Mucosa of gallbladder (tissue), 1 donor: ENCODE results near the gene KIAA2012. TPM values are rescaled to one million over a fixed set of nuclear protein-coding genes. Genes with fewer than 3 reads are reported as not detected.

ENCODE experiments used
- DNase-seq: peaks from one replicate; pipeline ENCODE4 v3.0.0-alpha.2; 2020; ENCODE audit warnings: low spot score
- total RNA-seq: library from RNA; stranded (reverse); gene quantifications from one replicate; pipeline ENCODE4 v1.2.1, GENCODE V29; 2021
- donor health status: DM: no; HTN: no; CAD: no.

Gene KIAA2012
- total RNA-seq, 1 donor from 2014 or later: not detected

DNA sequence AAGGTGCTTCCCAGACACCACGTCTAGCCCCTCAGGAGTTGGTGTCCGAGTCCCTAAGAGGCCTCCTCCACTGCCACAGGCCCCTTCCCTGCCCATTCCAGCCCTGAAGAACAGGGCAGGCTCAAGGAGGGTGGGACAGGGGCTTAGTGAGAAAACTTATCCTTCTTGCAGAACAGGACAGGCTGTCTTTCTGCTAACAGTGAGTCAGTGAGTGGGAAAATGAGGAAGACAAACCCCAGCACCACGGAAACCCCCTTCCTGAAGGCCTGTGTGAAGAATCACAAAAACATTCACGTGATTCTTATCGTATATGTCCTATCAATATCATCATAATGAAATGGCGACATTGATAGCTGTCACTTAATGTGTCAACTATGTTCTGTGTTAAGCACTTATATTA lies 29.6 kb upstream of the KIAA2012 start:
- DNase-seq: no peak

DNA sequence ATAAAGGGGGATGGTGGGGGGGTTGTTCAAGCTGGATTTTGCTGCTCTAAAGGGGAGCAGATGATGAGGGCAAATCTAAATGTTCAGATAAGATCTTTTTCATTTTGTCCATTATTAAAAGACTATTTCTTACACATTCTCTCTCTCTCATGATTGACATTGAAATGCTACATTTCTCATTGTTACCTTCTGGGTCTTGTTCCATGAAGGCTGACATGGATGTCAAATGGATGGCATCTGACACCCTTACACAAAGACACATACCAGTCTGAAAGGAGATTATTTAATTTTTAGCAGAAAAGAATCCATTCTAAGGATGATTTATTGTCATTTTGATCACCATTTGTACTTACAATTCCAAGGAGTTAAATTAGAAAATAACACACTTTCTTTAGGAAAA lies 28.3 kb upstream of the KIAA2012 start:
- DNase-seq: no peak

DNA sequence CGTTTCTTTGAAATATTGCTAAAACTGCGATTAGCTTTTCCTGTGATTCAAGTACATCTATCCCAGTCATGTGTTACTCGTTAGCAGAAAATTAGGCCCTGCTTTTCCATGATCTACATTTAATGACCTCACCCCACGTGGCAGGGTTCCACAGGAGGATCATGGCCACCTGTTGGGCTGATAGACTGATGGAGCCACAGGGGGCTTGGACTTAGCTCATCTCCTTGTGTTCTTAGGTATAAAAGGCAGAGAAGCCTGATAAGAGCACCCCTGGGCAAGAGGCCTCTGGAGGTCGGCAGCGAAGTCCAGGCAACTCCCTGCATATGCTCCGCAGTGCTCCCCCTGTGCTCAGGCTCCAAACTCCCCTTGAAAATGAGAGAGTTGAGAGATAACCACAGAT lies 26.5 kb upstream of the KIAA2012 start:
- no peak for DNase-seq

DNA sequence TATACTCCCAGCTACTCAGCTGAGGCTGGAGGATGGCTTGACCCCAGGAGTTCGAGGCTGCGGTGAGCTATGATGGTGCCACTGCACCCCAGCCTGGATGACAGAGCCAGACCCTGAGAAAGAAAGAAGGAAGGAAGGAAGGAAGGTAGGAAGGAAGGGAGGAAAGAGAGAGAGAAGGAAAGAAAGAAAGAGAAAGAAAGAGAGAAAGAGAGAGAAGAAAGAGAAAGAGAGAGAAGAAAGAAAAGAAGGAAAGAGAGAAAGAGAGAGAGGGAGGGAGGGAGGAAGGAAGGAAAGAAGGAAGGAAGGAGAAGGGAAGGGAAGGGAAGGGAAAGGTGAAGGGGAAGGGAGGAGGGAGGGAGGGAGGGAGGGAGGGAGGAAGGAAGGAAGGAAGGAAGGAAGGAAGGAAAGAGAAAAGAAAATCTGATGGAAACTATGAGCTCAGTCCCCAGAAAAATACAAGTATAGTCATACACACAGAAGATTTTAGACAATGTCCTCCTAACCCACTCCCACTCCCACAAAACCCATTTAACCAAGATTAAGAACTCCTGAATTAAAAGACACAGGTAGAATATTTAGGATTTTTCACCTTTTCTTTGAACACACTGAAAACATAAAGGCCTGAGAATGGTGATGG lies 23.8 kb upstream of the KIAA2012 start:
- DNase-seq: no peak

DNA sequence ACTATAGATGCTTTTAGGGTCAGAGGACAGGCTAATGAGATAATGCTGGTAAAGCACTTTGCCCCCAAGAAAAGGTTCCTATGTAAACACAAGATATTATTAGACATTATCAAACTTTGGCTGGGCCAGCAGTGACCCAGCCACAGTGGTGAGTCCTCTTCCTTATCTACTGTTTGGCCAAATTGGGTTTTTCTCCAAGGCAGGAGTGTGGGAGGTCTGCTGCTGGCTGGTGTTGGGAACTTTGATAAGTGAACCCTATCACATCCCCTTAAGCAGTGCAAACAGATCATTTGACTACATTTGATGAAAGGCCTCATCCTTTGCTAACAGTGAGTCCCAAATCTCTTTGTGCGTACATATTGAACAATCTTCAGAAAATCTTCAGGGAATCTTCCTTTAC lies 23.2 kb upstream of the KIAA2012 start:
- no peak for DNase-seq

DNA sequence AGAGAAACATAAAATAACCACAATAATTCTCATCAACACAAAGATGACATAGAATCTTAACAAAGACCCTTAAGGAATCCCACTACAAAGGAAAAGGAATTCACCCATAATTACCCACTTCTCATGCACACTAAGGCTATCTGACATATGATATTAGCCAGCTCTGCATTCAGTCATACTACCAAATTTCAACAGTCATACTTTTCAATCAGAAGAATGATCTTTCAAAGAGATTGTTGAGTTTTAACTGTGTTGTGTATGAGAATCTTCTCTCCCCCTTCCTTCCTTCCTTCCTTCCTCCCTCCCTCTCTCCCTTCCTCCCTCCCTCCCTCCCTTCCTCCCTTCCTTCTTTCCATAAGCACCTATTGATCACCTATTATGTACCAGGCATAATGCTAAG lies 22.4 kb upstream of the KIAA2012 start:
- DNase-seq: no peak

GRCh38 chr2:202051499-202052161 lies 21.4 kb upstream of the KIAA2012 start:
- DNase-seq: no peak

- no peak for DNase-seq
Observed at GRCh38 chr2:202052235-202052634, 20.8 kb upstream of the KIAA2012 start.

DNA sequence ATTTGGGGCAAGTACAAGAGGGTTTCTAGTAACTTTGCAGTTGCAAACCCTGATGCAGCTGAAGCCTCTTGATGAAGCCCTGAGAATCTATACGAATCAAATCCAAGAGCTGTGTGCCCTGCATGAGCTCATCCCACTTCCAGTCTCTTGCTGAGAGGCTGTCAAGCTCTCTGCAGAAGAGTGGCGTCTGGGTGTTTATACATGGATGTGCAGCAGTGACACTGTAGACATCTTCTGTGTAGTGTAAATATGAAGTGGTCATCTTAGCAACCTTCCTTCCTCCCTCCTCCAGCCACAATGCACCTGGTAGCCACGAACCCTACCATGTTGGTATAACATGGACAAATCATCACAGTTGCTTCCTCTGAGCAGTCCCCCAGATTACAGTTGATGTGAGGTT lies 18.4 kb upstream of the KIAA2012 start:
- DNase-seq: no peak

DNA sequence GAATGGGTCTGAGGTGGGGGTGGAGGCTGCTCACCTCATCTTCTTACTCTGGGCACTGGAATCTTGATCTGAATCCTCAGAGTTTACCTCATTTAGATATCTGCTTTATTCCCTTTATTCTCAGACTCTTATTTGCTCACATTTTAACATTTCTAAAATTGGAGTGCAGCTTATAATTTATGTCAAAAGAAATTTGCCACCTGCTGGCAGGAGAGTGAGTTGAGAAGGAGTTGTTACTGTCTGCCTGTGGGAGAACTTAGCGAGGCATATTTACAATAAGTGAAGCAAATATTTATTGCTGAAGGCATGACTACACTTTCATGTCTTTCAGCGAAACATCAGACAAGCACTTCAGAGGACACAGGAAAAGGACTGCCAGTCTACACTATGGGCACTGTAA lies 16.4 kb upstream of the KIAA2012 start:
- DNase-seq: no peak

GRCh38 chr2:202060218-202060617 lies 12.8 kb upstream of the KIAA2012 start:
- no peak for DNase-seq

DNA sequence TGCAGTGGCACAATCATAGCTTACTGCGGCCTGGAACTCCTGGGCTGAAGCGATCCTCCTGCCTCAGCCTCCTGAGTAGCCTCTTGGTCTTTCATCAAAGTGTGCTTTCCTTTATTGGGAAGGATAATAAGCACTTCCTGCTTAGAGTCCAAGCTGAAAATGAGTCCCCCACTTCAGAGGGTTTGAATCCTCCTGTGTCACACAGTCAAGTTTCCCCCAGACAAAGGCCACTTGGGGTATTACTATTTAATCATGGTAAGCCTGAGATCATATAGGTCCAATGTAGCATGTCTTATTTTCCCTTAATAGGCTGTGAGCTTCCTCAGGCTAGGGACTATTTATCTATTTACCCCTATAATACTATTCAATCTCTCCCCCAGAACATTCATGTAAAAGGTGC lies 11.4 kb upstream of the KIAA2012 start:
- no peak for DNase-seq

DNA sequence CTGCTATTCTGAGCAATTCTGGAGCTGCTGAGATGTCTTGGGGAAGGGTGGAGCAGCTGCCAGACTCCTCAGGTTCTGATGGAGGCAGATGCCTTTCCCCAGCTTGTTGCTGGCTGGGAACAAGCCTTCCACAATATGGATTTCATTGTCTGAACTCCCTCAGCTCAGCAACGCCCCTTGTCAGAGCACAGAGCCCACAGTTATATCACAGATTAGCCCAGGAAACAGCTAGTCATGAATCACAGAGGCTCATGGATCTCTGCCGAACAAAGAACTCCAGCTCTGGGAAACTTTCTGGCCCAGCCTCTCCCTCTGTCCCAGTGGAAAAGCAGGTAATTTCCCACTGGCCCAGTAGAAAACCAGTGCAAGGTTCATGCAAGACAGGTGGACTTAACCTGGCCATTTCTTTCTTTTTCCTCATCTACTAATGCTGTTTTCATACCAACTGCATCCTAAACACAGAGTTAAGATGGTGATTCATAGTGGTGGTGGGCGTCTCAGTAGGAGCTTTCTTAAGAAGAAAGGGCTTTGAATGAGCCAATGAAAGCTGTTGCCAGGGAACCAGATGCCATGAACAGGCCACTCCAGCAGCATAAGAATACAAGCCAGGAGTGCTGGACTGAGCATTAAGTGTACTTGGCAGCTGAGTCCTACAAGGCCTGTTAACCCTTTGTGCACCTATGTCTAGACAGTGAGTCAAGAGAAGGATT lies 8.7 kb upstream of the KIAA2012 start:
- DNase-seq: no peak

DNA sequence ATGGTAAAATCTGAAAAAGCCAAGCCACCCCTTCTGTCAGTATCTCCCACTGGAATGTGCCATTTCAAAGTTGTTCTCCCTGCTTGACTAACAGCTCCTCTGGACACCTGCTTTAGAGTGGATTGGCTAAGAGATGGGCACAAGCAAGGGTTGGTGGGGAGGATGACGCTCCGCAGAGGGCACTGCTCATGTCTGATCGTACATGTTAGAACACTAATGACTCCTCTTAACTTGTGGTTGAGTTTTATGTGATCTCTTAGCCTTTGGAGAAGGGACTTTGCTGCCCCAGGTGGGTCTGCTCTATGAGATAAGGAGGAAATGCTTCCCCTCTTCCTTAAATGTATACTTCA lies 8.2 kb upstream of the KIAA2012 start:
- no peak for DNase-seq

- DNase-seq: no peak
Observed at GRCh38 chr2:202065876-202066275, 7.2 kb upstream of the KIAA2012 start.

DNA sequence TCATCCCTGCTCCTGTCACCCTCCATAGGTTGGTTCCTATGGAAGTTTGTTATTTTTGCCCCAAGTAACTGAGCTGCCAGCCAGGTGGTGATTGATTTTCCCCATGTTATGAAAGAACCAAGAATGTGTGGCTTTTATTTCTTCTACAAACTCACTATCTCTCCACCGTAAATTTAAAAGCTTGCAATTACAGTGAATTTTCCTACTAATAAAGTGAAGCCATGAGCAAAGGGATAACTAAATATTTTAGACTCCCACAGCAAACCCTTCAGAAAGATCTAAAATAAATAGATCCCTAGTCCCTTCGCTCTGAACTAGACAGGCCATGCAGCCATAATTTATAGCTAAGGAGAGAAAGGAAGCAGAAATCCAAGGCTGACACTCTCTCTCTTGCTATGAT lies 6.2 kb upstream of the KIAA2012 start:
- no peak for DNase-seq

DNA sequence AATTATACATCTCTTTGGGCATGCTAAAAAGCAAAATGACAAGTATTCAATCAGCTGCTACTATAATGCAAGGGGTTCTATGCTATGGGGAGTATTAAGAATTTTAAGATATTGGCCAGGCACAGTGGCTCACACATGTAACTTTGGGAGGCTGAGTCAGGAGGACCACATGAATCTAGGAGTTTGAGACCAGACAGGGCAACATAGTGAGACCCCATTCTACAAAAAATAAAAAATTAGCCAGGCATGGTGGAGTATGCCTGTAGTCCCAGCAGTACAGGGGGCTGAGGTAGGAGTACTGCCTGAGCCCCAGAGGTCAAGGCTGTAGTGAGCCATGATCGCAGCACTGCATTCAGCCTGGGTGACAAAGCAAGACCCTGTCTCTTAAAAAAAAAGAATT lies 5.5 kb upstream of the KIAA2012 start:
- DNase-seq: no peak

DNA sequence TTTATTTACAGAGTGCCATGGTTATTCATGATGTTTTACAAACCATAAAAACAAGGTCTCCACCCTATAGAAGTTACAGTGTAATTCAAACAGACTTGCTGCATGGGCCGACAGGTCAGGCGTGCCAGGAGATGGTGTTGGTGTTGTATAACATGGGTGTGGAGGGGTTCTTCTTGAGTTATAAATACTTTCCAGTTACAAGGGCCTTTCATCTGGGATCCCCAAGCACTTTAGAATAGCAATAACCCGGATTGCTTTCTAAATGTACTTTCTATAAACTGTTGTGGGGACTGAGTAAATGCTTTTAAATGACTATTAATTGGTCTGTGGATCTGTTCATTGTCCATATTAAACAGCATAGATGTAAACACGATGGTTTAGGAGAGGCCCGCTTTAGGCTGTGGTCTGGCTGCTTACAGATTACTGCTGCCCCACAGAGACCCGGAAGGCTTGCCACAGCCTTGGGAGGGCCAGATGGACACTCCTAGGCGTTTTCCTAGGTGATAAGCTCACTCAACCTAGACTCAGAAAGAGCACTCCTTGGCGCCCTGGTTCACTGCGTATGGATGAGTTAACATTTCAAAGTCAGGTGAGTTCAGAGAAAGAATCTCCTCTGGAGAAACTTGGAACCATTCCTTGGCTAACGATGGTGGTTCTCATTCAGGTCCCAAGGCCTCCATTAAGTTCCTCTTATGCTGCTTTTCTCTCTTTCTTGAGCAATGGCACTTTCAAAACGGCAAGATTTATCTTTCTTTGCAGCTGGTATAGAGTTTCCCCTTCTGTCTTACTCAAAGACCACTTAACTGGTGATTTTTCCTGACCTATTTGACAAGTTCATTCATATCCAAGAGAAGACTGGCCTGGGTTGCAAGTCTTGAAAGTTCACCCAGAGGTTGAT lies 3.6 kb upstream of the KIAA2012 start:
- DNase-seq: no peak

- DNase-seq: no peak
Observed at GRCh38 chr2:202071107-202071506, 1.9 kb upstream of the KIAA2012 start.

DNA sequence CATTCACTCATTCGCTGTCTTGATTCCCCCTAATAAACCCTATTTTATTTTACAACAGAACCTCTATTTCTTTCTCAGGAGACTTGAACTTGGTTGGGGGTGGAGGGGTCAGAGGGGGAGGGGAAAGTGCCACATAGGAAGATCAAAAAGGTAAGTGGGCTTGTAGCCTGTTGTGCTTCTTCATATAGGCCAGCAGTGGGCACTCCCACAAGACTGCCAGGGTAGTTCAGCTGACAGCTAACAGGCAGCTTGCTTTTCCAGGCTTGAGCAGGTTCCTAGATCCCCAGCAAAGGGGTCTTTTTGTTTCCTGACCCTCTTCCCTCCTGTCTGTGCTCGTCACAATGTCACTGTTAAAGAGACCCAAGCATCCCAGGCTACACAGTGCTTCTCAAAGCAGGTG lies 829 bp upstream of the KIAA2012 start:
- no peak for DNase-seq

DNA sequence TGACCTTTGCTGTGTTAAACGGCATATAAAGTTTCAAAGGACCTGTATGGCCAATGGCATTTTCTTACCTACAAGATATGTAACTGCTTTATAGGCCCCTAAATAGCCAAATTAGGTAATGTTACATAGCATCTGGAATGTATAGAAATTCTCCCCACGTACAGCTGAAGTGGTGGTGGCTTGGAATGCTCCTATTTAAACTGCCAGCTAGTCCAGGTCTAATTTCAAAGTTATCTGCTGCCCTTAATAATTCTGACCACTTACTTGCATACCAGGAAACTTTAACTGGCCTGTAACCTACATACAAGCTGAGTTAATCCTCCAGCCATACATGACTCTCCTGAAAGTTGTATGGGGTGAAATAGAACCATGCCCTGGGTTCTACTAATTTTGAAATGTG lies 1.3 kb downstream of the KIAA2012 start:
- DNase-seq: no peak

- no peak for DNase-seq
Observed at GRCh38 chr2:202079310-202079709, 6.3 kb downstream of the KIAA2012 start.
